Fibroblast of upper back skin (primary cell): Measurements from ENCODE around the gene SOX13.
"Not testable (repeated sequence)": the region's sequence is repeated elsewhere in the genome, so short reads cannot be mapped to it uniquely, and the experiment has no call there.

Source experiments
- DNase-seq: peaks from one replicate; pipeline ENCODE4 v3.0.0-alpha.2; 2013

Gene SOX13

DNA sequence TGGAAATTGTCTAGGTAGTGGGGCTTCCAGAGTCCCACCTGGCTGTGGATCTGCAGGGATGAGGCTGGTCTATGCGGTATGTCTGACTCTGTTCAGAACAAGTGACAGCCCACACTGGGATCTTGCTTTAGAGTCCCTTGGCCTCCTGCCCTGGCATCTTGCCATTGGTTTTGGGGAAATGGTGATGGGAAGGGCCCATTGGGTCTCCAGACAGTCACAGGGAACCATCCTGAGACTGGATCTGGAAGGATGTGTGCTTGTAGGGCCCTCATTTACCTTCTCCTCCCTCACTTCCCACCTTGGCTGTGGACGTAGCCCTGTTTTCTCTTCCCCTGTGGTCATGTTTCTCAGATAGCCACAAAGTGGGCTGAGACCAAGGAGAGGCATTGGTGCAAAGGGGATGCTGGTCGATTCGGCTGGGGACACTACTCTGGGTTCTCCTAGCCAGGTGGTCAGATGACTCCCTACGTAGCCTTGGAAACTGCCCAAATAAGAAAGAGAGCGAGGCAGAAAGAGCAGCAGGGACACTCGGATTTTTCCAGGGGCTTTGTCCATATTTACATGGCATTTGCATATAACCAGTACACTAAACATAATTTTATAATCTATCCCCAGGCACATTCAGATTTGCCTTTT is 15.1 kb downstream of the SOX13 start:
- DNase-seq: no peak

GRCh38 chr1:204088596-204088995 is 15.7 kb downstream of the SOX13 start:
- DNase-seq: no peak

- DNase-seq: peak; percentile 46
Measured at GRCh38 chr1:204089044-204089751, 16.3 kb downstream of the SOX13 start.

GRCh38 chr1:204090132-204090531 is 17.2 kb downstream of the SOX13 start:
- DNase-seq: not testable (repeated sequence)

DNA sequence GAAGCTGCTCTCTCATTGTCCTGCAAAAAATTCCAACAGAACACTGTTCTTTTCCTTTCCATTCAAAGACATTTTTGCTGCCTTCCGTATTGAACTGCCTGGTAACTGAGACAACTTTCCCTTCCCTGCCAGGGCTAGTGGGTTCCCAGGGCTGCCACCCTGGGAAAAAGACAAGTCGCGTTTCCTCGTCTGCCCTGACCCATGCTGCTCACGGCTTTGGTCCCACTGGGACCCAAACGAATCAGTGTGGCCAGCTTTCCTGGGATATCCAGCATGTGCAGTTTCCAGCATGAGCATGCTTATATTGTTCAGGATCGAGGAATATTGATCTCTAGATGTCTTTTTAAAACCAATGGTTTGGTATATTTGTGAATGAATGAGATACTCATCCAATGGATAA is 18.2 kb downstream of the SOX13 start:
- no peak for DNase-seq

- no peak for DNase-seq
Measured at GRCh38 chr1:204091787-204092312, 18.9 kb downstream of the SOX13 start.

GRCh38 chr1:204092632-204093420 is 19.9 kb downstream of the SOX13 start:
- no peak for DNase-seq

DNA sequence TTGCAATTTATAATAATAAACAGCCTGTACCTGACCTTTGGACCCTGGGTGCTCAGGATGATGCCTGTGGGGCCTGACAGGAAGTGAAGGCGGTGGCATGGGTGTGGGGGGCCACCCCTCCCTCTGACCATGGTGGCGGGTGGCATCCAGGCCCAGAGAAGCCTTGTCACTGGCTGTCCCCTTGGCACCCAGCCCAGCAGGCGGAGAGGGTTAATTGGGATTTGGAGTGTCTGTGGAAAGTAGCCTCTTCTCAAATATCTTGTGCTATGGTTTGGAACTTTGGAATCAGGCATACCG is 20.5 kb downstream of the SOX13 start:
- no peak for DNase-seq

GRCh38 chr1:204093781-204094180 is 20.9 kb downstream of the SOX13 start:
- DNase-seq: no peak

DNA sequence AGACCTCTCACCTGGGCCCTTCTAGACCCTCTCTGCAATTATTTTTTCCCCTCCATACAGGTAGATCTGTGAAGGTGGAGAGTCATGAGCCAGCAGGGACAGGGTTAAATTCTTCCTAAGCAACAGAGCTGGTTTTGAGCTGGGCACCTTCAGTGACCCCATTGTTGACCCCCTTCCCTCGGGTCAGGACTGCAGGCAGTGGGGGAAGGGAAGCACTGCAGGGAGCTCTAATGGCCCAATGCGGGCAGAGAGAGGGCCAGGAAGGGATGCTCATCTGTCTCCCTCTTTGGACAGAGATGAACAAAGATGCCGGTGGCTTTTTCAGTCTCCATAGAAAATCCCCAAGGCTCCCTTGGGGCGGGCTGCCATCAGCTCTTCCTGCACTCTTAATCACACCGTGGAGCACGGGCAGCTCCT is 21.4 kb downstream of the SOX13 start:
- no peak for DNase-seq

- no peak for DNase-seq
Measured at GRCh38 chr1:204094856-204095634, 22.1 kb downstream of the SOX13 start.

- DNase-seq: no peak
Measured at GRCh38 chr1:204096931-204097330, 24.0 kb downstream of the SOX13 start.

- no peak for DNase-seq
Measured at GRCh38 chr1:204098683-204099082, 25.8 kb downstream of the SOX13 start.

DNA sequence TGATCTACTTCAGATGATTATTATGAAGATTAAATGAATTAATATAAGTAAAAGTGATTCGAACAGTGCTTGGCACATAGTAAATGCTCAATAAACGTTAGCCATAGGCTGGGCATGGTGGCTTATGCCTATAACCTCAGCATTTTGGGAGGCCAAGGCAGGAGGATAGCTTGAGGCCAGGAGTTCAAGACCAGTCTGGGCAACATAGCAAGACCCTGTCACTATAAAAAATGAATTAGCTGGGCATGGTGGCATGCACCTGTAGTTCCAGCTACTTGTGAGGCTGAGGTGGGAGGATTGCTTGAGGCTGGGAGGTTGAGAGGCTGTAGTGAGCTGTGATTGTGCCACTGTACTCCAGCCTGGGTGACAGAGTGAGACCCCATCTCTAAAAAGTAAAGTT is 26.8 kb downstream of the SOX13 start:
- not testable (repeated sequence) for DNase-seq

- DNase-seq: no peak
Measured at GRCh38 chr1:204102029-204102611, 29.2 kb downstream of the SOX13 start.

DNA sequence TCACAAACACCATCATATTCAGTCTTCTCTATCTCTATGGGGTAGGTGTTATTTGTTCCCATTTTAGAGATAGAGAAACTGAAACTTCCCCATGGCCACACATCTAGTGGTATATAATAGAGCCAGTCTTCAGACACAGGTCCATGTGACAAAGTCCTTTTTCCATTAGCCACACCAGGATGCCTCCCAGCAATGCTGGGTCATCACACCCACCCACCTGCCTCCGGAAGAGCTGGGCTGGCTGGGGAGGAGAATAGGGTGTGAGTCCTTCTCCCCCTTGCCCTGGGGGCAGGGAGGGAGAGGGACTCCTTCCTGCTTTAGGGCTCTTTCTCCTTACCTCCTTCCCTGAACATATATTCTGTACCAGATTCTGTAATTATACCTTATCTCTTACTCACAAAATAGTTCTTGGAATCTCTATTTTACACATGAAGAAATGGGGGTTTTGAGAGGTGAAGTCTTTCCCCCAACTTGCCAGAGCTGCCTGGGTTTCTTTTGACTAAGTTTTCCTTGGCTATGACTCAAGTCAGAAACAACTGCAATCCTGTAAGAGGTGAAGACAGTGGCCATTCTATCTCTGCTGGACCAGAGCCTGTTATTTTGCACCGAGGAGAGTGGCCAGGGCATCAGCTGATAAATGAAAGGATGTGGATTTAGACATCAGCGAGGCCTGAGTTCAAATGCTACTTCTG is 30.0 kb downstream of the SOX13 start:
- DNase-seq: no peak

DNA sequence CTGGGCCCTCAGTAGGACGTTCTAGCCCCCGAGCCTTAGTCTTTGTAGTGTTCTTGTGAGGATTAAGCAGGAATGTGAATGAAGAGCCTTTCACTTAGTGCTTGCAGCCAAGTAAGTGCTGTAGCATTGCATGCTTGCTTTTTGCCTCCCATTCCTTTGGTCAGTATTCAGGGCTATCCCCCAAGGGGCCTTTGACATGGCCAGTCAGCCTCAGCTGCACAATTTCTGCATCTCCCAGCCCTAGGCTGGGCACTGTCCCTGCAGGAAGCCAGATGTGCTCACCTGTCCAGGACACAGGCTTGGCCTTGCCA is 30.5 kb downstream of the SOX13 start:
- DNase-seq: peak; percentile 27

DNA sequence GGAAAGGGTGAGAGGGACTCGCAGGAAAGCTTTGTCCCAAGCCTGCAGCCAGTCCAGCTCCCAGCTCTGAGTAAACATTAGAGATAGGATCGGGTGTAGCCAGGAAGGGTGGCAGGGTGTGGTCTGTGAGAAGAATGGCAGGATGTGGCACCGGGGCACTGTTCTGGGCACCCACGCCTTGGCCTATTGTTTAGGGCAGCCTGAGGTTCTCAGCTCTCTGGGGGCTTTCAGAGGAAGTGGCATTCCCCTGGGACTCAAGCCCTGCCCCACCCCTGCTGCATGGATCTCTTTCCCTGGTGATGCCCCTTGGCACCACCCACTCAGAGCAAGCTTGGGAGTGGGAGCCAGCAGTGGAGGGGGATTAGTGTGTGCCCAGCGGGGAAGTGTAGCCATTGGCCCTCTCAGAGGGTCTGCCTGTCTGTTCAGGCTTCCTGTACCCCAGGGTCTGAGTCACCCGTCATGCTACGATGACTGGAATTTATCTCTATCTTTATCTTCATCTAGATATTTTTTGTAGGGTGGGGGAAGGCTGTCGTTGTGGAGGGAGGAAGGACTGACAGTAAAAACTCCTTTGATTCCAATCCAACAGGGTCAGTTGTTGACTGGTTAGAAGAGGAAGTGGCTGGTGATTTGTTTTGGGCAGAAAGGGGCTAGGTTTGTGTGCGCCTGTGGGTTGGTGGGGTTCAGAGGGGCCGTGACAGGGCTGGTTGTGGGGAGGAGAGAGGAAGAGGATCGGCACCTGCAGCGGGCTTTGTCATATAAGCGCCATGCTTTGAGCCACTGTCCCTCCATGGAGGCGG is 31.6 kb downstream of the SOX13 start:
- DNase-seq: peak; percentile 38

DNA sequence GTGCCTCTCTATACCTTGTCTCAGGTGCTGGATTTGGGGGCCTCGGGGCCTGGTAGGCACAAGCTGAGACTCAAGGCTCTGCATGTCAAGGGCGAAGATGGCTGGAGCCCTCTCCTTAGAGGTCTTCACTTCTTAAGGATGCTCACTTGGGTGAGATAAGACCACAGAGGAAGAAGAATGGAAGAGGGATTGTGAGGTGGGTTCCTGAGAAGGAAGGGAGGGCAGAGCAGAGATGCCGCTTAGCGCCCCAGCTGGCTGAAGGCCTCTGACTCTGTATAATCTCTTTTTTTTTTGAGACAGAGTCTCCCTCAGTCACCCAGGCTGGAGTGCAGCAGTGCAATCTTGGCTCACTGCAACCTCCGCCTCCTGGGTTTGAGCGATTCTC is 32.2 kb downstream of the SOX13 start:
- no peak for DNase-seq

DNA sequence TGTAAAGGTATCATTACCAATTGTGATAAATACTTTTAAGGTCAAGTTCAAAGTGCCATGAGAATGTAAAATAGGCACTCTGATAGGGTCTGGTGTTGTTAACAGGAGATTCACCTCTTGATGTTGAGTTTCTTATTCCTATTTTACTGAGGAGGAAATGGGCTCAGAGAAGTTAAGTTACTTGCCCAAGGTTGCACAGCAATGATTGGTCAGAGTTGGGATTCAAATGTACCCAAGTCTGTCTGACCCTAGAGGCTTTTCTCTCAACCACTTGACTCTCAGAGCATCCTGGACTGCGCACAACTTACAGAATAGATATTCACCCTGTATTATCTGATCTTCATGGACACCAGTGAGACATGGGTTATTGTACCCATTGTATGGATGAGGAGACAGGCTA is 33.9 kb downstream of the SOX13 start:
- no peak for DNase-seq

GRCh38 chr1:204107892-204108291 is 35.0 kb downstream of the SOX13 start:
- DNase-seq: no peak
